ENCODE data around the gene PGAM2.

Gene PGAM2

GRCh38 chr7:44065431-44066110, at the start of gene PGAM2:
Gene PGAM2 (minus strand): TSS chr7:44065567. CDS start chr7:44065529, 38 bp downstream.
- FAIRE-seq = no peak

- FAIRE-seq = no peak
These were observed 49.4 kb upstream of the PGAM2 start for GRCh38 chr7:44114586-44115310.

- FAIRE-seq = no peak
These were observed 48.5 kb upstream of the PGAM2 start for GRCh38 chr7:44113764-44114354.

GRCh38 chr7:44112997-44113763, 47.8 kb upstream of the PGAM2 start:
- no peak for FAIRE-seq

GRCh38 chr7:44112231-44112996, 47.0 kb upstream of the PGAM2 start:
- FAIRE-seq = no peak

- FAIRE-seq = no peak
These were observed 46.4 kb upstream of the PGAM2 start for GRCh38 chr7:44111761-44112160.

- FAIRE-seq = no peak
These were observed 45.6 kb upstream of the PGAM2 start for GRCh38 chr7:44110719-44111635.

GRCh38 chr7:44109991-44110390, 44.6 kb upstream of the PGAM2 start:
- no peak for FAIRE-seq

- FAIRE-seq = no peak
These were observed 43.7 kb upstream of the PGAM2 start for GRCh38 chr7:44108768-44109750.

GRCh38 chr7:44107961-44108767, 42.8 kb upstream of the PGAM2 start:
- FAIRE-seq = no peak

GRCh38 chr7:44107116-44107960, 42.0 kb upstream of the PGAM2 start:
- no peak for FAIRE-seq

- FAIRE-seq = no peak
These were observed 41.1 kb upstream of the PGAM2 start for GRCh38 chr7:44106311-44107065.

GRCh38 chr7:44105832-44106231, 40.5 kb upstream of the PGAM2 start:
- FAIRE-seq = no peak

GRCh38 chr7:44104860-44105771, 39.7 kb upstream of the PGAM2 start:
- FAIRE-seq = no peak

- FAIRE-seq = no peak
These were observed 38.8 kb upstream of the PGAM2 start, which contains the start of gene AEBP1 for GRCh38 chr7:44103923-44104859. Gene AEBP1 (plus strand): TSS chr7:44104345. CDS start chr7:44104666, 321 bp downstream.
